DOHH2 (cell line): ENCODE data around the gene RAD51B.

Source experiments
- EZH2phosphoT487 ChIP-seq: fragments of 200-600 bp; sonication (generic); IDR thresholded peaks from 2 replicates; pipeline ENCODE4 v1.6.1; 2017; ENCODE audit warnings: borderline replicate concordance, mild to moderate bottlenecking, antibody characterized with exemption, low read length, moderate library complexity, mixed read lengths
- TF ChIP-seq, protein P1 (sequence below): fragments of 200-600 bp; sonication (generic); IDR thresholded peaks from one replicate; pipeline ENCODE4 v1.5.1; 2014; ENCODE audit warnings: antibody characterized with exemption, mild to moderate bottlenecking, low read depth, low read length; ENCODE audit not compliant: poor library complexity, severe bottlenecking

DNA sequence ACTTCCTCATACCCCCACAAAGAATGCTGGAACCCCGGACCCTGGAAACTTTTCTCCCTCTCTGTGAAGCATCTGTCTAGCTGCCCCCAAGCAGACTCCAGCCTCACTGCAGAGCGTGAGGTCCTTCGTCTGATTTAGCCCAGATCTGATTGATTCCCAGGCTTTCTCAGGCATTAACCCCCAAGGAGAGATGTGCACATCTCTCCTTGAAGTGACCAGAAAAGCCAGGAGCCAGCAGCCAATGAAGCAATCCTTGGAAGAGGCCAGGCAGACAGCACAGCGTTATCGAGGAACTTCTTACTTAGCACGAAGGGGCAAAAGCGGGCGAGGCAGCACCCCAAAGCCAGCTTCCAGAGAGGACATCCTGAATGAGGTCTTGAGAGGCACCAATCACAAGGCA, 872.6 kb downstream of the RAD51B start:
- TF ChIP-seq, protein P1, sequence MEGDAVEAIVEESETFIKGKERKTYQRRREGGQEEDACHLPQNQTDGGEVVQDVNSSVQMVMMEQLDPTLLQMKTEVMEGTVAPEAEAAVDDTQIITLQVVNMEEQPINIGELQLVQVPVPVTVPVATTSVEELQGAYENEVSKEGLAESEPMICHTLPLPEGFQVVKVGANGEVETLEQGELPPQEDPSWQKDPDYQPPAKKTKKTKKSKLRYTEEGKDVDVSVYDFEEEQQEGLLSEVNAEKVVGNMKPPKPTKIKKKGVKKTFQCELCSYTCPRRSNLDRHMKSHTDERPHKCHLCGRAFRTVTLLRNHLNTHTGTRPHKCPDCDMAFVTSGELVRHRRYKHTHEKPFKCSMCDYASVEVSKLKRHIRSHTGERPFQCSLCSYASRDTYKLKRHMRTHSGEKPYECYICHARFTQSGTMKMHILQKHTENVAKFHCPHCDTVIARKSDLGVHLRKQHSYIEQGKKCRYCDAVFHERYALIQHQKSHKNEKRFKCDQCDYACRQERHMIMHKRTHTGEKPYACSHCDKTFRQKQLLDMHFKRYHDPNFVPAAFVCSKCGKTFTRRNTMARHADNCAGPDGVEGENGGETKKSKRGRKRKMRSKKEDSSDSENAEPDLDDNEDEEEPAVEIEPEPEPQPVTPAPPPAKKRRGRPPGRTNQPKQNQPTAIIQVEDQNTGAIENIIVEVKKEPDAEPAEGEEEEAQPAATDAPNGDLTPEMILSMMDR: no peak
- TF ChIP-seq EZH2phosphoT487: no peak
